Motor neuron (in vitro differentiated cells): Measurements from ENCODE around the gene GOSR2. TPM values are rescaled to one million over a fixed set of nuclear protein-coding genes. Genes with fewer than 3 reads are reported as not detected.
A peak's percentile ranks its signal among the peaks of the same experiment; 100 is the strongest.

Experiments
- ATAC-seq, 8 experiments: fragments of 200-7000 bp; cut with Tn5 transposase; replicated peaks in 6 of 8; 2 replicates each; pipeline ENCODE4 v1.8.0; 2021; ENCODE audit warnings: mild to moderate bottlenecking in 8 of 8, moderate library complexity in 8 of 8
- H3K27ac ChIP-seq, 2 donors: fragments of 250-450 bp; sonication (Bioruptor Pico); 2 replicates each; pipeline ENCODE4 v1.9.0; 2021; ENCODE audit warnings: antibody characterized with exemption in 2 of 2, mild to moderate bottlenecking in 2 of 2, moderate library complexity in 1 of 2
- H3K4me1 ChIP-seq, 2 donors: fragments of 250-450 bp; sonication (Bioruptor Pico); replicated peaks in 1 of 2; 2 replicates each; pipeline ENCODE4 v1.6.1; 2021; ENCODE audit warnings: antibody characterized with exemption in 2 of 2, mild to moderate bottlenecking in 2 of 2, moderate library complexity in 1 of 2
- H3K4me3 ChIP-seq, 5 donors: fragments of 250-450 bp; sonication (Bioruptor Pico); 2 replicates each; pipeline ENCODE4 v1.9.0; 2021; ENCODE audit warnings: antibody characterized with exemption in 5 of 5, mild to moderate bottlenecking in 5 of 5, moderate library complexity in 4 of 5
- WGBS, 10 experiments: fragments of 450-650 bp; shearing (Covaris generic); methylation state at CpG; one replicate each; pipeline ENCODE4 v1.0.0; 2022; 5-methylcytosine and 5-hydroxymethylcytosine counted together
- in situ Hi-C, 9 experiments: fragments of 400-800 bp; cut with MboI; loops; one replicate each; pipeline ENCODE4 v1.15.0; 2021; ENCODE audit warnings: low sequenced_read_pairs in 9 of 9, low pct_unique_long_range_greater_than_20kb in 2 of 9; ENCODE audit not compliant: unreplicated experiment in 9 of 9
- total RNA-seq, 8 experiments: library from RNA; unstranded; fragments of 300-600 nt; gene quantifications; 2 replicates each; pipeline versions ENCODE4 v1.2.3 to v1.2.4, GENCODE V29; 2022

The GOSR2 gene
- total RNA-seq, 8 experiments from 2014 or later, result 32.2 to 77.0 (median 45.1) TPM

GRCh38 chr17:46884552-46884951 lies 38.4 kb upstream of the GOSR2 start:
- in situ Hi-C loops, result no loop called here
- no peak overlapping the region for H3K4me3 ChIP-seq
- WGBS, 10 experiments, result 15 to 100% (median 70%) methylated on average over 2 to 6 of the region's 7 CpGs; no CpG with 5 or more reads in 5 of the 10 experiments
- ATAC-seq, result no peak
- H3K27ac ChIP-seq, result no peak overlapping the region
- H3K4me1 ChIP-seq, result no peaks in the 10 kb centered on the region

GRCh38 chr17:46885415-46886309 lies 37.3 kb upstream of the GOSR2 start:
- ATAC-seq, result no peak
- in situ Hi-C loops, result no loop called here

GRCh38 chr17:46886310-46886663 lies 36.7 kb upstream of the GOSR2 start:
- in situ Hi-C loops, result no loop called here
- Histone ChIP-seq H3K27ac (no peak overlapping the region), H3K4me1 (no peaks in the 10 kb centered on the region), H3K4me3 (no peak overlapping the region)
- ATAC-seq, result no peak
- 0 to 83% (median 80%) methylated on average over 1 of the region's 1 CpG; no CpG with 5 or more reads in 4 of the 10 experiments for WGBS, 10 experiments

More at GRCh38 chr17:46885415-46886309, 37.3 kb upstream of the GOSR2 start:
- WGBS, 10 experiments, result 40 to 88% (median 65%) methylated on average over 1 to 8 of the region's 10 CpGs; no CpG with 5 or more reads in 4 of the 10 experiments
- H3K4me3 ChIP-seq, result no peak overlapping the region
- no peak overlapping the region for H3K27ac ChIP-seq
- H3K4me1 ChIP-seq, result no peaks in the 10 kb centered on the region

GRCh38 chr17:46887717-46888116 lies 35.2 kb upstream of the GOSR2 start:
- 0 to 93% (median 71%) methylated on average over 1 to 2 of the region's 3 CpGs; no CpG with 5 or more reads in 5 of the 10 experiments for WGBS, 10 experiments
- Histone ChIP-seq H3K4me1 (no peaks in the 10 kb centered on the region), H3K27ac (no peak overlapping the region), H3K4me3 (no peak overlapping the region)
- in situ Hi-C loops, result no loop called here
- ATAC-seq, result no peak

- WGBS, 10 experiments, result 0 to 67% (median 40%) methylated on average over 1 of the region's 1 CpG; no CpG with 5 or more reads in 5 of the 10 experiments
- ATAC-seq, result no peak
- in situ Hi-C loops, result no loop called here
Observed at GRCh38 chr17:46888727-46889126, 34.2 kb upstream of the GOSR2 start.

GRCh38 chr17:46889519-46889918 lies 33.4 kb upstream of the GOSR2 start:
- WGBS, 10 experiments, result 49 to 100% (median 84%) methylated on average over 1 to 4 of the region's 4 CpGs; no CpG with 5 or more reads in 3 of the 10 experiments
- H3K4me3 ChIP-seq, result no peak overlapping the region
- in situ Hi-C loops, result no loop called here
- no peak overlapping the region for H3K27ac ChIP-seq
- H3K4me1 ChIP-seq, result no peaks in the 10 kb centered on the region
- no peak for ATAC-seq

More at GRCh38 chr17:46888727-46889126, 34.2 kb upstream of the GOSR2 start:
- Histone ChIP-seq H3K4me1 (no peaks in the 10 kb centered on the region), H3K4me3 (no peak overlapping the region), H3K27ac (no peak overlapping the region)

GRCh38 chr17:46889992-46890564 lies 32.9 kb upstream of the GOSR2 start:
- peak in 1 of 8 experiments; percentile 18 for ATAC-seq
- Histone ChIP-seq H3K4me1 (no peaks in the 10 kb centered on the region), H3K27ac (no peak overlapping the region), H3K4me3 (no peak overlapping the region)
- WGBS, 10 experiments, result 0 to 71% (median 40%) methylated on average over 1 to 8 of the region's 13 CpGs; no CpG with 5 or more reads in 1 of the 10 experiments
- in situ Hi-C loops, result no loop called here

GRCh38 chr17:46890638-46891037 lies 32.3 kb upstream of the GOSR2 start:
- no peak for ATAC-seq
- no peak overlapping the region for H3K4me3 ChIP-seq
- no peaks in the 10 kb centered on the region for H3K4me1 ChIP-seq
- 37 to 76% (median 68%) methylated on average over 4 to 6 of the region's 6 CpGs; no CpG with 5 or more reads in 6 of the 10 experiments for WGBS, 10 experiments
- in situ Hi-C loops, result no loop called here
- no peak overlapping the region for H3K27ac ChIP-seq

GRCh38 chr17:46892192-46892703 lies 30.7 kb upstream of the GOSR2 start:
- no peak overlapping the region for H3K27ac ChIP-seq
- in situ Hi-C loops, result no loop called here
- no peak overlapping the region for H3K4me3 ChIP-seq
- ATAC-seq, result no peak
- WGBS, 10 experiments, result 0 to 89% (median 50%) methylated on average over 1 to 4 of the region's 4 CpGs; no CpG with 5 or more reads in 2 of the 10 experiments
- no peaks in the 10 kb centered on the region for H3K4me1 ChIP-seq

- in situ Hi-C loops, result no loop called here
- Histone ChIP-seq H3K4me1 (no peaks in the 10 kb centered on the region), H3K4me3 (no peak overlapping the region), H3K27ac (no peak overlapping the region)
- ATAC-seq, result no peak
- 39 to 96% (median 63%) methylated on average over 1 to 7 of the region's 9 CpGs; no CpG with 5 or more reads in 2 of the 10 experiments for WGBS, 10 experiments
Observed at GRCh38 chr17:46894024-46894423, 28.9 kb upstream of the GOSR2 start.

- WGBS, 10 experiments, result 20 to 90% (median 27%) methylated on average over 1 to 7 of the region's 29 CpGs; no CpG with 5 or more reads in 5 of the 10 experiments
- in situ Hi-C loops, result no loop called here
- peak in 2 of 8 experiments; percentile 29 to 52 for ATAC-seq
- Histone ChIP-seq H3K27ac (no peak overlapping the region), H3K4me1 (no peaks in the 10 kb centered on the region), H3K4me3 (no peak overlapping the region)
Observed at GRCh38 chr17:46894476-46895151, 28.3 kb upstream of the GOSR2 start.

- no peaks in the 10 kb centered on the region for H3K4me1 ChIP-seq
- ATAC-seq, result no peak
- no peak overlapping the region for H3K4me3 ChIP-seq
- H3K27ac ChIP-seq, result no peak overlapping the region
- WGBS, 10 experiments, result 20 to 90% (median 78%) methylated on average over 2 to 6 of the region's 9 CpGs; no CpG with 5 or more reads in 3 of the 10 experiments
- in situ Hi-C loops, result no loop called here
Observed at GRCh38 chr17:46895171-46895570, 27.8 kb upstream of the GOSR2 start.

- in situ Hi-C loops, result no loop called here
- Histone ChIP-seq H3K4me3 (no peak overlapping the region), H3K27ac (no peak overlapping the region), H3K4me1 (no peaks in the 10 kb centered on the region)
- ATAC-seq, result no peak
- 44 to 80% (median 71%) methylated on average over 1 to 5 of the region's 9 CpGs; no CpG with 5 or more reads in 3 of the 10 experiments for WGBS, 10 experiments
Observed at GRCh38 chr17:46896991-46897390, 26.0 kb upstream of the GOSR2 start.
